Trophoblast cell (in vitro differentiated cells and primary cell): ENCODE measurements around the gene PRR20D.
"Not testable (repeated sequence)": the region's sequence is repeated elsewhere in the genome, so short reads cannot be mapped to it uniquely, and the experiment has no call there.

Experiments
- DNase-seq, 2 donors: peaks; one replicate each; pipeline ENCODE4 v3.0.0-alpha.2; 2016
- H2AFZ ChIP-seq: 2 replicates; pipeline ENCODE4 v1.6.1; 2013; ENCODE audit warnings: low read length, moderate library complexity, mild to moderate bottlenecking; ENCODE audit not compliant: insufficient read depth, poor library complexity
- H2AK5ac ChIP-seq: 2 replicates; pipeline ENCODE4 v1.6.1; 2013; ENCODE audit warnings: mild to moderate bottlenecking, low read length
- H2BK120ac ChIP-seq: 2 replicates; pipeline ENCODE4 v1.6.1; 2013; ENCODE audit warnings: low read length, mild to moderate bottlenecking, moderate library complexity; ENCODE audit not compliant: insufficient read depth, poor library complexity
- H2BK12ac ChIP-seq: 2 replicates; pipeline ENCODE4 v1.6.1; 2013; ENCODE audit warnings: mild to moderate bottlenecking, low read length, moderate library complexity
- H2BK5ac ChIP-seq: 2 replicates; pipeline ENCODE4 v1.6.1; 2013; ENCODE audit warnings: low read length, low read depth, moderate library complexity, mild to moderate bottlenecking; ENCODE audit not compliant: poor library complexity
- H3K14ac ChIP-seq: 2 replicates; pipeline ENCODE4 v1.6.1; 2013; ENCODE audit warnings: mild to moderate bottlenecking, low read length
- H3K18ac ChIP-seq: 2 replicates; pipeline ENCODE4 v1.6.1; 2013; ENCODE audit warnings: mild to moderate bottlenecking, low read length
- H3K23ac ChIP-seq: 2 replicates; pipeline ENCODE4 v1.6.1; 2013; ENCODE audit warnings: low read length
- H3K27ac ChIP-seq: 2 replicates; pipeline ENCODE4 v1.5.1; 2013; ENCODE audit warnings: low read depth, mild to moderate bottlenecking, inconsistent platforms, low read length, moderate library complexity
- H3K27me3 ChIP-seq: 2 replicates; pipeline ENCODE4 v1.6.1; 2013; ENCODE audit warnings: inconsistent platforms, mild to moderate bottlenecking, low read length, moderate library complexity; ENCODE audit not compliant: insufficient read depth
- H3K36me3 ChIP-seq, 2 experiments: 1 replicate in 1 of 2; 2 replicates in 1 of 2; pipeline ENCODE4 v1.6.1; 2013; ENCODE audit warnings: low read length in 2 of 2, mild to moderate bottlenecking in 2 of 2, moderate library complexity in 1 of 2; ENCODE audit not compliant: insufficient read depth in 2 of 2, control insufficient read depth in 1 of 2
- H3K4ac ChIP-seq: 2 replicates; pipeline ENCODE4 v1.6.1; 2013; ENCODE audit warnings: low read depth, mild to moderate bottlenecking, low read length, moderate library complexity
- H3K4me1 ChIP-seq, 2 experiments: 1 replicate in 1 of 2; 2 replicates in 1 of 2; pipeline ENCODE4 v1.6.1; 2013; ENCODE audit warnings: low read length in 2 of 2, mild to moderate bottlenecking in 2 of 2, moderate library complexity in 1 of 2; ENCODE audit not compliant: insufficient read depth in 2 of 2, control insufficient read depth in 1 of 2
- H3K4me2 ChIP-seq: 2 replicates; pipeline ENCODE4 v1.6.1; 2013; ENCODE audit warnings: inconsistent platforms, mild to moderate bottlenecking, low read length, moderate library complexity
- H3K4me3 ChIP-seq: 2 replicates; pipeline ENCODE4 v1.5.1; 2013; ENCODE audit warnings: mild to moderate bottlenecking, low read depth, low read length, inconsistent platforms
- H3K79me1 ChIP-seq: one replicate; pipeline ENCODE4 v1.6.1; 2013; ENCODE audit warnings: low read length
- H3K79me2 ChIP-seq: 2 replicates; pipeline ENCODE4 v1.6.1; 2013; ENCODE audit warnings: low read length, mild to moderate bottlenecking; ENCODE audit not compliant: control insufficient read depth, insufficient read depth, poor library complexity
- H3K9ac ChIP-seq: 2 replicates; pipeline ENCODE4 v1.6.1; 2013; ENCODE audit warnings: mild to moderate bottlenecking, low read length
- H3K9me3 ChIP-seq: 2 replicates; pipeline ENCODE4 v1.6.1; 2013; ENCODE audit warnings: low read depth, mild to moderate bottlenecking, control low read depth, inconsistent platforms, low read length; ENCODE audit not compliant: insufficient read depth
- H4K12ac ChIP-seq: 2 replicates; pipeline ENCODE4 v1.6.1; 2013; ENCODE audit warnings: low read depth, mild to moderate bottlenecking, low read length, moderate library complexity
- H4K8ac ChIP-seq: 2 replicates; pipeline ENCODE4 v1.6.1; 2013; ENCODE audit warnings: low read depth, mild to moderate bottlenecking, low read length, moderate library complexity
- H4K91ac ChIP-seq: one replicate; pipeline ENCODE4 v1.6.1; 2013; ENCODE audit warnings: low read depth, mild to moderate bottlenecking, low read length, moderate library complexity
- WGBS: extraction: QIAGEN DNeasy Blood & Tissue Kit; methylation state at CpG from one replicate; pipeline ENCODE4 v1.1.7; 2013; ENCODE audit warnings: missing lambda C conversion rate; ENCODE audit not compliant: insufficient read length, insufficient coverage; ENCODE audit errors: extremely low coverage; 5-methylcytosine and 5-hydroxymethylcytosine counted together

PRR20D gene

GRCh38 chr13:57136093-57136492 is 24.3 kb upstream of the PRR20D start:
- Histone ChIP-seq H4K12ac (no peak overlapping the region), H3K79me1 (no peaks in the 10 kb centered on the region), H3K9me3 (no peaks in the 10 kb centered on the region), H3K27me3 (no peaks in the 10 kb centered on the region), H3K79me2 (no peaks in the 10 kb centered on the region), H3K18ac (no peak overlapping the region), H2BK120ac (no peak overlapping the region), H3K4ac (no peak overlapping the region), H3K27ac (no peak overlapping the region), H2BK5ac (no peak overlapping the region), H3K36me3 (no peaks in the 10 kb centered on the region), H4K91ac (no peak overlapping the region), H3K4me2 (no peak overlapping the region), H3K4me3 (no peak overlapping the region), H3K14ac (no peak overlapping the region), H3K9ac (no peak overlapping the region), H2AK5ac (no peak overlapping the region), H2AFZ (no peak overlapping the region), H2BK12ac (no peak overlapping the region), H4K8ac (no peak overlapping the region), H3K23ac (no peak overlapping the region), H3K4me1 (no peaks in the 10 kb centered on the region)
- DNase-seq: no peak
- WGBS: no CpG with 5 or more reads among the region's 2 CpGs

DNA sequence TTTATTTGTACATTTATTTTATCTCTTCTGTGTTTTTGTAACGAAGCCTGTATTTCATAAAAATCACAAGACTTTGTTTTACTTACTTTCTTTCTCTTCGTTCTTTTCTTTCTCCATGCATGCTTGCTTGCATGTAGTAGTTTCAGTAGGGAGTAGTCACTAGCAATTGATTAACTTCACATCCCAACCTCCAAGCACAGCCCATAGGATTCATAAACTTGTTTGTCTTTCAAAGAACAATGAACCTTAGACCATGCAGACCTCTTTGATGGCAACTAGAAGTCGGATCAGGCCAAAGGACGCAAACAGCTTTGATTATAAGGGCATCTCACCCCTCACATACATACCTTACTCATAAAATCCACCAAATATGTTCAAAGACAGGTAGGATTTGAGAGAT is 22.8 kb upstream of the PRR20D start:
- H4K91ac ChIP-seq: no peak overlapping the region
- no peaks in the 10 kb centered on the region for H3K36me3 ChIP-seq
- H3K9ac ChIP-seq: no peak overlapping the region
- H3K79me2 ChIP-seq: no peaks in the 10 kb centered on the region
- H3K4me3 ChIP-seq: no peak overlapping the region
- H2BK120ac ChIP-seq: no peak overlapping the region
- no peak overlapping the region for H3K27ac ChIP-seq
- H3K79me1 ChIP-seq: no peaks in the 10 kb centered on the region
- H3K27me3 ChIP-seq: no peaks in the 10 kb centered on the region
- no peak overlapping the region for H3K4me2 ChIP-seq
- H4K8ac ChIP-seq: no peak overlapping the region
- H2AFZ ChIP-seq: no peak overlapping the region
- WGBS: no CpG with 5 or more reads among the region's 4 CpGs
- H3K18ac ChIP-seq: no peak overlapping the region
- H3K4me1 ChIP-seq: no peaks in the 10 kb centered on the region
- no peak overlapping the region for H2AK5ac ChIP-seq
- no peak overlapping the region for H2BK12ac ChIP-seq
- H4K12ac ChIP-seq: no peak overlapping the region
- no peaks in the 10 kb centered on the region for H3K9me3 ChIP-seq
- no peak overlapping the region for H3K14ac ChIP-seq
- no peak for DNase-seq
- no peak overlapping the region for H3K4ac ChIP-seq
- H2BK5ac ChIP-seq: no peak overlapping the region
- no peak overlapping the region for H3K23ac ChIP-seq

DNA sequence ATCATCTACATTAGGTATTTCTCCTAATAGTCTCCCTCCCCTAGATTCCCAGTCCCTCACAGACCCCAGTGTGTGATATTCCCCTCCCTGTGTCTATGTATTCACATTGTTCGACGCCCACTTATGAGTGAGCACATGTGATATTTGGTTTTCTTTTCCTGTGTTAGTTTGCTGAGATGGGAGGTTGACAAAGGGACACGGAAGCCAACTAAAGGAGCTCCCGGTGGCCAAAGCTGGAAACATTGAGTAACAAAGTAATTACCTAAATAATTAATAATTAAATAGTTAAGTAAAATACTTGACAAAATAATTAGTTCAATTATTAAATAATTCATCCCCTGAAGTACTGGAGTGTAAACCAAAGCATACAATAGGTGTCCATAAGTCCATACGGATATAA is 21.4 kb upstream of the PRR20D start:
- H2BK12ac ChIP-seq: no peak overlapping the region
- H3K9me3 ChIP-seq: no peaks in the 10 kb centered on the region
- H3K4me2 ChIP-seq: no peak overlapping the region
- no peak overlapping the region for H2AFZ ChIP-seq
- H3K18ac ChIP-seq: no peak overlapping the region
- no peak overlapping the region for H3K23ac ChIP-seq
- no peak overlapping the region for H4K91ac ChIP-seq
- H4K8ac ChIP-seq: no peak overlapping the region
- H4K12ac ChIP-seq: no peak overlapping the region
- no peak overlapping the region for H2BK5ac ChIP-seq
- no peak for DNase-seq
- no peaks in the 10 kb centered on the region for H3K36me3 ChIP-seq
- H2AK5ac ChIP-seq: no peak overlapping the region
- H3K79me2 ChIP-seq: no peaks in the 10 kb centered on the region
- no peak overlapping the region for H3K14ac ChIP-seq
- no peak overlapping the region for H3K27ac ChIP-seq
- no peak overlapping the region for H2BK120ac ChIP-seq
- no peak overlapping the region for H3K9ac ChIP-seq
- H3K4me1 ChIP-seq: no peaks in the 10 kb centered on the region
- no peak overlapping the region for H3K4me3 ChIP-seq
- H3K4ac ChIP-seq: no peak overlapping the region
- H3K79me1 ChIP-seq: no peaks in the 10 kb centered on the region
- no peaks in the 10 kb centered on the region for H3K27me3 ChIP-seq
- no CpG with 5 or more reads among the region's 5 CpGs for WGBS

- H3K79me2 ChIP-seq, H3K4me1 ChIP-seq, H3K4ac ChIP-seq, H3K27me3 ChIP-seq, H3K27ac ChIP-seq, H4K12ac ChIP-seq, H3K18ac ChIP-seq, H3K14ac ChIP-seq, H3K4me2 ChIP-seq, H2BK5ac ChIP-seq, H2AK5ac ChIP-seq, H3K36me3 ChIP-seq, H2BK12ac ChIP-seq, H3K9me3 ChIP-seq, H3K9ac ChIP-seq, H2AFZ ChIP-seq, H3K4me3 ChIP-seq, H4K91ac ChIP-seq, H3K79me1 ChIP-seq, H2BK120ac ChIP-seq, DNase-seq, H3K23ac ChIP-seq, H4K8ac ChIP-seq: not testable (repeated sequence)
- WGBS: no CpG with 5 or more reads among the region's 18 CpGs
These were observed 20.7 kb upstream of the PRR20D start for GRCh38 chr13:57139781-57140180.
